Natural killer cell treated with Interleukin-12 subunit alpha and Interleukin-12 subunit beta and Interleukin-15 and Interleukin-18, amount 100 ng/mL, for 72 hours (primary cell): ENCODE measurements around the gene UBQLN4. TPM values are rescaled to one million over a fixed set of nuclear protein-coding genes. Genes with fewer than 3 reads are reported as not detected.
"Not testable (repeated sequence)": the region's sequence is repeated elsewhere in the genome, so short reads cannot be mapped to it uniquely, and the experiment has no call there.

Experiments used
- ATAC-seq, 2 donors: fragments of 150-1000 bp; cut with Tn5 transposase in 1 of 2; sonication (Bioruptor Pico), chemical (Tn5 transposase) in 1 of 2; 2 replicates each; pipeline ENCODE4 v1.10.0; 2021
- DNase-seq: peaks from one replicate; pipeline ENCODE4 v3.0.0; 2022; ENCODE audit warnings: low spot score
- H3K27ac Mint-ChIP-seq, 2 donors: 1 replicate in 1 of 2; 2 replicates in 1 of 2; pipeline ENCODE4 v1.8.0; 2022; ENCODE audit warnings: mixed read lengths in 2 of 2, mild to moderate bottlenecking in 1 of 2, moderate library complexity in 1 of 2
- H3K27me3 Mint-ChIP-seq, 2 donors: 1 replicate in 1 of 2; 2 replicates in 1 of 2; pipeline ENCODE4 v1.8.0; 2022; ENCODE audit warnings: mixed read lengths in 2 of 2
- H3K36me3 Mint-ChIP-seq: one replicate; pipeline ENCODE4 v1.8.0; 2022; ENCODE audit warnings: mixed read lengths
- H3K4me1 Mint-ChIP-seq, 2 donors: 1 replicate in 1 of 2; 2 replicates in 1 of 2; pipeline ENCODE4 v1.8.0; 2022; ENCODE audit warnings: low read depth in 2 of 2, mixed read lengths in 2 of 2, mild to moderate bottlenecking in 1 of 2
- H3K4me3 Mint-ChIP-seq: one replicate; pipeline ENCODE4 v1.8.0; 2022; ENCODE audit warnings: mixed read lengths
- H3K9me3 Mint-ChIP-seq: 2 replicates; pipeline ENCODE4 v1.8.0; 2022; ENCODE audit warnings: mixed read lengths
- total RNA-seq, 2 donors: library from RNA; stranded (reverse); gene quantifications; one replicate each; pipeline ENCODE4 v1.2.3, GENCODE V29; 2022

UBQLN4 gene
- total RNA-seq, 2 donors from 2014 or later, result 30.4 to 51.4 TPM

DNA sequence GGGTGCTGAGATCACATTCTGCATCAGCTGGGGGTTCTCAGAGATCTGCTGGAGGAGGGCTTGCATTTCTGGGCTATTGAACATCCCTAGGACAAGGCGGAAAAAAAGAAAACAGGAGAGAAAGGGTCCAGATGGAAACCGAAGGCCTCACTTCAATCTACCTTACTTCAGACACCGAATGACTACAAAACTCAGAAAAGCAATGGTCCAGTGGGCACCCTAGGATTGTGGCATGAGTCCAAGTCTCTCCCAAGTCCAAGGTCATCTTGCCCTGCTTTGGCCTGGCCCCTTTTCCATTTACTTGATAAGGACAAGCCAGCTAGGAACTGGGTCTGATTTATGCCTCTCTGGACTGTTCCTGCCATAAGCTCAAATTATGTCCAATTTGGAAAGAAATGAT is 10.8 kb downstream of the UBQLN4 start:
- Mint-ChIP-seq H3K4me1 (peaks cover 4 to 6% of the 10 kb centered on the region in 2 donors), H3K36me3 (peaks cover 7% of the 10 kb centered on the region), H3K27ac (no peak overlapping the region), H3K27me3 (no peaks in the 10 kb centered on the region), H3K4me3 (no peak overlapping the region), H3K9me3 (no peaks in the 10 kb centered on the region)
- no peak for DNase-seq
- no peak for ATAC-seq

DNA sequence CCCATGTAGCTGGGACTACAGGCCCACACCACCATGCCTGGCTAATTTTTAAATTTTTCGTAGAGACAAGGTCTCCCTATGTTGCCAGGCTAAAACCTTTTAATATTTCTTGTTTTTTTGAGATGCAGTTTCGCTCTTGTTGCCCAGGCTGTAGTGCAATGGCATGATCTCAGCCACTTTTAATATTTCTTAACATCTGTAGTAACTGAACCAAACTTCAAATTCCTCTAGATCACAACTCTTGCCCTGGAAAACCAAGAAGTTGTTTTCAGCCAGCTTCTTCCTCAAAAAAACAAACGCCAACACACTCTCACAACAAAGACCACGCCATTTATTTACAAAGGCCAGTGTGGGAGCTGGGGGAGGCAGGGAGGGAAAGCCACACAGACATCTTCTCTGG is 18.6 kb downstream of the UBQLN4 start:
- H3K4me3 Mint-ChIP-seq, ATAC-seq, H3K27me3 Mint-ChIP-seq, H3K9me3 Mint-ChIP-seq, H3K36me3 Mint-ChIP-seq, H3K4me1 Mint-ChIP-seq, H3K27ac Mint-ChIP-seq, DNase-seq: not testable (repeated sequence)

DNA sequence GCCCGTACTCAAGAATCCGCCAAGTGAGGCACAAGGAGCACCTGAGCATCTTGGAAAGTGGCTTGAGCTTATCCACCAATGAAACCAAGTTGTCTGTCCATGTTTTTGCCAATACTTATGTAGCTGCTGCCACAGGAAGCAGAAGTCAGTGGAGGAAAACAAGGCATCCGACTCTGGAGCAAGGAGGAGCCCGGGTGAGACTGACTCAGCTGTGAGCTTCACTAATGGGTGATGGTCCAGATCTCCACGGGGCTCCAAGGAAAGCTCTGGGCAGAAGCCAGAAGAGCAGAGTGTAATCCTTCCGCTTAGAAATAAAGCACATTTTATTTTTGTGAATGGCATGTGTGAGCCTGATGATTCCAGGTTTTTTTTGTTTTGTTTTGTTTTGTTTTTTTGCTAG is 20.6 kb downstream of the UBQLN4 start:
- no peak overlapping the region for H3K4me3 Mint-ChIP-seq
- peaks cover 0 to 5% of the 10 kb centered on the region in 2 donors for H3K4me1 Mint-ChIP-seq
- H3K27me3 Mint-ChIP-seq, result peaks cover 0 to 2% of the 10 kb centered on the region in 2 donors
- no peaks in the 10 kb centered on the region for H3K36me3 Mint-ChIP-seq
- DNase-seq, result no peak
- no peaks in the 10 kb centered on the region for H3K9me3 Mint-ChIP-seq
- H3K27ac Mint-ChIP-seq, result no peak overlapping the region
- no peak for ATAC-seq

DNA sequence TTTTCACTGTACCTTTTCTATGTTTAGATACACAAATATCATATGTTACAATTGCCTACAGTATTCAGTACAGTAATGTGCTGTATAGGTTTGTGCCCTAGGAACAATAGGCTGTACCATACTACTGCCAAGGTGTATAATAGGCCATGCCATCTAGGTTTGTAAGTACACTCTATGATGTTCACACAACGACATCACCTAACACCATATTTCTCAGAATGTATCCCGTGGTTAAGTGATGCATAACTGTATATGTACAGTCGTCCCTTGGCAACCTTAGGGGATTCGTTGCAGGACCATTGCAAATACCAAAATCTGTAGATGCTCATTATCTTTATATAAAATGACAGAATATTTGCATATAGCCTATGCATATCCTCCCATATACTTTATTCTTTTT is 27.0 kb downstream of the UBQLN4 start:
- H3K4me3 Mint-ChIP-seq, result no peak overlapping the region
- ATAC-seq (peak in 1 of 2 donors; percentile 62), DNase-seq (no peak)
- H3K27ac Mint-ChIP-seq, result no peak overlapping the region
- H3K27me3 Mint-ChIP-seq, result peaks cover 6 to 7% of the 10 kb centered on the region in 2 donors
- H3K9me3 Mint-ChIP-seq, result no peaks in the 10 kb centered on the region
- no peaks in the 10 kb centered on the region for H3K36me3 Mint-ChIP-seq
- peaks cover 6% of the 10 kb centered on the region in 2 donors for H3K4me1 Mint-ChIP-seq

DNA sequence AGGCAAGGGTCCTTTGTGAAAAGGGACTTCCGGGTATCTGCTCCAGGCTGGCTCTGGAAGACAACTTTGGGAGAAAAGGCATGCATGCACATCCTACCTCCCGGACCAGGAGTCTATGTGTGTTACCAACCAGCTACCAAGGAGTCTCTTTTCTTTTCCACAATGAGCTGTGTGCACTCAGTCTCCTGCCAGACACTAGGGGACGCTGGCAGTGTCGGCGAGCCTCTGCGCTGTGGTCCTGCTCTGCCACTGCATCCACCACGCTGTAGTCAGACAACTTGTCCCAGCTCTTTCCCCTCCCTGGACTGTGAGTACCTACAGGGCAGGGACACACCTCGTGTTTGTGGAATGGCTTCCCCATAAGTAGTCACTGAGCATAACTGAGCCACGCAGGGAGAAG is 27.7 kb downstream of the UBQLN4 start:
- peak; percentile 61 to 74 for ATAC-seq
- H3K27me3 Mint-ChIP-seq, result peaks cover 6 to 7% of the 10 kb centered on the region in 2 donors
- H3K4me3 Mint-ChIP-seq, result no peak overlapping the region
- peaks cover 6% of the 10 kb centered on the region in 2 donors for H3K4me1 Mint-ChIP-seq
- no peak for DNase-seq
- no peak overlapping the region for H3K27ac Mint-ChIP-seq
- no peaks in the 10 kb centered on the region for H3K9me3 Mint-ChIP-seq
- no peaks in the 10 kb centered on the region for H3K36me3 Mint-ChIP-seq

DNA sequence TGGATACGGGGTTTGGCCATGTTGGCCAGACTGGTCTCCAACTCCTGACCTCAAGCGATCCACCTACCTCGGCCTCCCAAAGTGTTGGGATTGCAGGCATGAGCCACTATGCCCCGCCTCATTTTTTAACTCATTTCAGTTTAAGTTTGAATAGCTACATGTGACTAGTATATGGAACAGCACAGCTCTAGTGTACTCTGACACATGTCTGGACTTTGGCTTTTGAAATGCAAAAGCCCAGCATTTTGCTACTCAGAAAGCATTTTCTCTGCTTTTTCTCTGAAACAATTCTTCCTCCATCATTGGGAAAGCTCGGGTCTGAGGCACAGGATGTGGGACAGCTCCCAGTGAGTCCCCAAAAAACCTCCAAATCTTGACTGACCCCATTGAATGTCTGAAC is 28.8 kb downstream of the UBQLN4 start:
- Mint-ChIP-seq H3K36me3 (peaks cover 6% of the 10 kb centered on the region), H3K27me3 (peaks cover 6 to 7% of the 10 kb centered on the region in 2 donors), H3K4me1 (peaks cover 12 to 13% of the 10 kb centered on the region in 2 donors), H3K4me3 (no peak overlapping the region), H3K9me3 (no peaks in the 10 kb centered on the region), H3K27ac (no peak overlapping the region)
- ATAC-seq (no peak), DNase-seq (no peak)

DNA sequence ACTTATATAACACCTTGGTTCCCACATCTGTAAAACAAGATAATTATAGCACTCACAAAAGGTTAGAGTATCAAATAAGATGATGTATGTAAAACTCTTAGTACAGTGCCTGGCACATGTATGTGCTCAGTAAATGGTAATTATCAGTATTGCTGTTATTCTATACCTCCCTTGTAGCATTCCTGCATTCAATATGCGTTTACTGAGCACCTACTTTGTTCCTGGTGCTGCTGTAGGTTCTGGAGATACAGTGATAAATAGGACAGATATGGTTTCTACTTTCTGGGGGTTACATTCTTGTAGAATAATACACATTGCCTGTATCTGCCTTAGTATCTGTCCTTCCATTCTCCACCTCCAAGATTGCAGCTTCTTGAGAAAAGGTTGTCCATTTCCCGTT is 31.6 kb downstream of the UBQLN4 start:
- ATAC-seq (no peak), DNase-seq (no peak)
- Mint-ChIP-seq H3K4me3 (peak overlapping the region; percentile 29), H3K27me3 (peaks cover 6 to 7% of the 10 kb centered on the region in 2 donors), H3K4me1 (peaks cover 26 to 29% of the 10 kb centered on the region in 2 donors), H3K9me3 (no peaks in the 10 kb centered on the region), H3K27ac (peak overlapping the region in 1 of 2 donors; percentile 16), H3K36me3 (peaks cover 23% of the 10 kb centered on the region)

DNA sequence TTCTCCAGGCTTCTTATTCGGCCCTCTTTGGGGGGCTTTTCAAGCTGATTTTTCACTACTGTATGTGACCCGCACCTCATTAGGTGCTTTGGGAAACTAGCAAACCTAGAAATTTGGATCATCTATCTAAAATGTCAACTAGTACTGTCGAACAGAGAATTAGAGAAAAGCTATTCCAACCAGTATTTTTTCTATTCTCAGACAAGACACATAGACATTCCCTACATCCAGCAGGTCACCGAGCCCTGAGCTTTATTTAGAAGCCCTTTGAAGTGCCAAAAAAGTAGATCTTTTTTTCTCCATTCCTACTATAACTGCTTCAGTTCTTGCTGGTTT is 32.5 kb downstream of the UBQLN4 start:
- no peak for ATAC-seq
- DNase-seq, result no peak
- H3K4me1 Mint-ChIP-seq, result peaks cover 29 to 30% of the 10 kb centered on the region in 2 donors
- peak overlapping the region; percentile 93 for H3K4me3 Mint-ChIP-seq
- peaks cover 6 to 7% of the 10 kb centered on the region in 2 donors for H3K27me3 Mint-ChIP-seq
- H3K9me3 Mint-ChIP-seq, result no peaks in the 10 kb centered on the region
- peak overlapping the region; percentile 76 to 80 for H3K27ac Mint-ChIP-seq
- peaks cover 23% of the 10 kb centered on the region for H3K36me3 Mint-ChIP-seq

DNA sequence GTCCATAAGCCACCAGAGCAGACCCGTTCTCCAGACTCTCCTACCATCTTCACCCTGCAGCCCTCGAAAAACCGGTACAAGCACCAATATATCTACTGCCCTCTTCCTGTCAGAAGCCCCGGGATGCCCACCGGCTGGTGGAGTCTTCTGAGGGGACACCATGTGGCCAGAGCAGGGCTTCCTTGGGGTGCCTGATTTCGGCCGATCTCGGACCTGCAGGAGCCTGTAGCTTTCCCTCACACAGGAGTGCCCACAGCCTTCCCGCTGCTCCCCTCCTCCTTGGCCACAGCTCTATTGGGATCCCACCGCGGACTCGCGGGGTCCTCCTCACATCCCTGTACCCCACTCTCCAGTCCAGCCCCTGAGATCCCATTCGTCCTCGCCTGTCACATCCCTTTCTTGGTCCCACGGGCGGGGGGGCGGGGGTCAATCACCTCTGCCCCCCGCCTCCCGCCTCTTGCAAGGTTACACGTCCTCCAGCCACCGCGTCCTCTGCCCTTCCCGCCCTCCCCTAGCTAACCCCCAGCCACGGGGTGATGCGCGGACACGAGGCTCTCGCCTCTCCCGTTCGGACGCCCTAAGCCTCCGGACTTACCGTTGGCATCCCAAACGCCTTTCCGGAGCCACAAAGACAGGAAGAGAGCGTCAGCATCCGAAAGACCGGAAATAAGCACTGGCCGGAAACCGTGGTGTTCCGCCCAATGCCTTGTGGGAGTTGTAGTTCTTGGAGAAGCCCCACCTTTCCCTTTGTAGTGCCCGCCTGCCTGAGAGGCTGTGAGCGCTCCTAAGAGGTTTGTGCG is 33.1 kb downstream of the UBQLN4 start, which contains the start of gene SSR2:
SSR2 (minus strand) TSS at position 659 of the 800 bp plus-strand sequence. CDS start 784 bp downstream, outside the sequence.
- H3K9me3 Mint-ChIP-seq, result no peaks in the 10 kb centered on the region
- H3K36me3 Mint-ChIP-seq, result peaks cover 23% of the 10 kb centered on the region

DNA sequence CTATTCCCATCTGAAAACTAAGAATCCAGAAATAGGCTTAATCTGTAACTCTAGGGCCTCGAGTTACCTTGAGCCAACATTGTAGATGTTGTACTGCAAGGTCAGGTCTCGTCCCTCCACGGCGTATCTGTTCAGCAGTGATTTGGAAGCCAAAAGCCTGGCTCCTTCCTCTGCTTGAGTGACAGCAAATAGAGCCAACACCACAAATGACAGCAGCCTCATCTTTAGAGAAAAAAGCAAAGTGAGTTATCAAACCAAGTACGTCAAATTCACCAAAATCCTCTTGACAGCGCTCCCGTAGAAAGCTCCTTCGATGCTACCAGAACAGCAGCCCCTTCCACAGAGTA is 33.7 kb downstream of the UBQLN4 start:
- Mint-ChIP-seq H3K4me1 (peaks cover 24 to 29% of the 10 kb centered on the region in 2 donors), H3K36me3 (peaks cover 24% of the 10 kb centered on the region), H3K9me3 (no peaks in the 10 kb centered on the region), H3K27ac (peak overlapping the region; percentile 76 to 80), H3K4me3 (peak overlapping the region; percentile 93), H3K27me3 (peaks cover under 1 to 3% of the 10 kb centered on the region in 2 donors)
- no peak for ATAC-seq
- no peak for DNase-seq

More for the DNA sequence above, 33.1 kb downstream of the UBQLN4 start, which contains the start of gene SSR2:
- H3K27me3 Mint-ChIP-seq, result peaks cover 6 to 7% of the 10 kb centered on the region in 2 donors
- peaks cover 27 to 29% of the 10 kb centered on the region in 2 donors for H3K4me1 Mint-ChIP-seq
- peak; percentile 99 to 100 for ATAC-seq
- H3K27ac Mint-ChIP-seq, result peak within 1 kb of the TSS; percentile 76 to 80
- DNase-seq, result peak; percentile 92
- peak within 1 kb of the TSS; percentile 93 for H3K4me3 Mint-ChIP-seq

DNA sequence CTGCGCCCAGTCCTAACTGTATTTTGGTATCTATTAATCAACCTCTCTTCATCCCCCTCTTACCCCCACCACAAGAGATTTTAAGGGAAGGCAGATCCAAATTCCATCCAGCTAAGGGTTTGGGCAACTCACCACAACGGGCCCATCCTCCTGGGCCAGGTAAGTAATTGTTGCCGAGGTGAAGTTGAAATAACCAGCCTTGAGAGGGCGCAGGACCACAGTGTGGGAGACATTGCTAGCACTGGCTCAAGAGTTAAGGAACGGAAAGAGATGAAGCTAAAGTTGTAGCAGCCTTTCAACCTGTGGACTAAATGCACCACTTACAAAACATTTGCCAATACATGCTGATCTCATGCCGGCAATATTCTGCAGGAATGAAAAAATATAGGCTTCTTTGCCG is 38.8 kb downstream of the UBQLN4 start:
- Mint-ChIP-seq H3K36me3 (peaks cover 48% of the 10 kb centered on the region), H3K4me3 (no peak overlapping the region), H3K27me3 (no peaks in the 10 kb centered on the region), H3K9me3 (no peaks in the 10 kb centered on the region), H3K4me1 (peaks cover 30 to 35% of the 10 kb centered on the region in 2 donors), H3K27ac (no peak overlapping the region)
- ATAC-seq (no peak), DNase-seq (no peak)

DNA sequence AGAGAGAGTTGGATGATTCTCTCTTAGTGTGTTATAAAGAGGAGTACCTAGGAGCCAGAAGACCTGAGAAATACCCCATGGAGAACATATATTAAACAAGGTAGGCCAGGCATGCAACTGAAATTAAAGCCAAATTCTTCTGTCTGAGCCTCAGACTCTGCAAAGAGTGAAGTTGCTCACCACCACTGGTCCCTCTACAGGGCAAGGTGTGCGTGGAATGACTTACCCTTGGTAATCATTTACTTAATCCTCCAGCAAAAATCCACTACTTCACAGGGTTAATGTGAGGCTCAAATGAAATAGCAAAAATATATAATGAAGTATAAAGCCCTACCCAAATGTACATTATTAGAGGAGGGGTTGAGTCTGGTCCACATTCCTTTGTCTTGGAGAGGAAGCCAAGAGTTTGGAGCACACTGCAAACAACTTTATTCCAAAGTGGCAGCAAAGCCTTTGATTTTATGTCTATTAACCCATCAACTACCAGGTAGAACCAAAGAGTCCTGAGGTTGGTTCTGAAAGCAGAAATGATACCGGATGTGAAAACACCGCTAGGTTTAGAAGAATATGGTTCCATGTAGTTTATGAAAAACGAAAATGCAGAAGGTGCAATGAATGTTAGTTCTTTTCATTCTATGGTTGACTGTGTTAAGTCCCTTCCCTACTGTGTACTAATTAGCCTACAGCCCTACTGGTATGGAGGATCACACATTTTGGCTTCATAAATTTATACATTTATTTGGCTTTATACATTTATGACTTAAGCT is 41.4 kb downstream of the UBQLN4 start:
- DNase-seq (no peak), ATAC-seq (no peak)
- H3K4me3 Mint-ChIP-seq, result no peak overlapping the region
- peaks cover 31% of the 10 kb centered on the region for H3K36me3 Mint-ChIP-seq
- H3K4me1 Mint-ChIP-seq, result peaks cover 14 to 22% of the 10 kb centered on the region in 2 donors
- no peak overlapping the region for H3K27ac Mint-ChIP-seq
- no peaks in the 10 kb centered on the region for H3K9me3 Mint-ChIP-seq
- no peaks in the 10 kb centered on the region for H3K27me3 Mint-ChIP-seq

DNA sequence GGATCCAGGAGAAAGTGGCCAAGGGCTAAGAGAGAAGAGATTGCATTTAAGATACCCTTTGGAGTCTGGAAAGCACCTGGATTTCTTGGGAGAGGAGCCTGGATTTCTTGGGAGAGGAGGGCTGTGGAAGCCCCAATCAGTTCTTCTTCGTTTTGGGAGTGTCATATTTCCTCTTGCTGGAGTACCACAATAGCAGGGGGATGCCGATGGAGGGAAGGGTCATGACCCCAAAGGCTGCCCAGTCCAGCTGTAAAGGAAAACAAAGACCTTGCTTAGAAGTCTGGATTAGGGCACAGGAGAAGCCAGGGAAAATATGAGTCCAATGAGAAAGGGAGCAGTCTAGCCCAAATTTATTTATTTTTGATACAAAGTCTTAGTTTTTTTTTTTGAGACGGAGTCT is 44.2 kb downstream of the UBQLN4 start:
- no peaks in the 10 kb centered on the region for H3K9me3 Mint-ChIP-seq
- DNase-seq (no peak), ATAC-seq (no peak)
- no peaks in the 10 kb centered on the region for H3K27me3 Mint-ChIP-seq
- H3K4me1 Mint-ChIP-seq, result peaks cover 25 to 27% of the 10 kb centered on the region in 2 donors
- H3K36me3 Mint-ChIP-seq, result peaks cover 26% of the 10 kb centered on the region
- H3K27ac Mint-ChIP-seq, result no peak overlapping the region
- H3K4me3 Mint-ChIP-seq, result no peak overlapping the region
